HL-60 (cell line): ENCODE data around the gene ITGA8.

Experiments
- DNase-seq, 2 experiments: peaks; one replicate each; pipeline ENCODE4 v3.0.0-alpha.2; 2010 to 2020; ENCODE audit warnings: low read depth in 1 of 2, low spot score in 1 of 2
- H3K27ac ChIP-seq: fragments of 250-450 bp; sonication (Bioruptor Pico); replicated peaks from 2 replicates; pipeline ENCODE4 v1.5.1; 2020; ENCODE audit warnings: mild to moderate bottlenecking, moderate library complexity
- H3K27me3 ChIP-seq: fragments of 250-450 bp; sonication (Bioruptor Pico); 2 replicates; pipeline ENCODE4 v1.5.1; 2021; ENCODE audit warnings: mild to moderate bottlenecking, moderate library complexity; ENCODE audit not compliant: insufficient read depth, poor library complexity, severe bottlenecking
- H3K4me3 ChIP-seq: replicated peaks from 2 replicates; pipeline ENCODE4 v1.5.1; 2011; ENCODE audit warnings: mild to moderate bottlenecking, control low read depth, low read length; ENCODE audit not compliant: insufficient read depth
- CTCF ChIP-seq: IDR thresholded peaks from one replicate; pipeline ENCODE4 v1.5.1; 2011; ENCODE audit warnings: low read length, control low read depth, inconsistent platforms; ENCODE audit not compliant: insufficient read depth
- GABPA ChIP-seq: IDR thresholded peaks from 2 replicates; pipeline ENCODE4 v1.6.1; 2012; ENCODE audit warnings: low read depth
- POLR2AphosphoS5 ChIP-seq: IDR thresholded peaks from 2 replicates; pipeline ENCODE4 v1.6.1; 2012; ENCODE audit warnings: low read depth
- REST ChIP-seq: IDR thresholded peaks from 2 replicates; pipeline ENCODE4 v1.6.1; 2012; ENCODE audit warnings: low read depth; ENCODE audit not compliant: insufficient replicate concordance
- SPI1 ChIP-seq: IDR thresholded peaks from 2 replicates; pipeline ENCODE4 v1.6.1; 2012; ENCODE audit warnings: low read depth, mild to moderate bottlenecking, borderline replicate concordance

ITGA8 gene

GRCh38 chr10:15591937-15592336 is 127.8 kb downstream of the ITGA8 start:
- no peak for TF ChIP-seq GABPA
- no peak for TF ChIP-seq SPI1
- TF ChIP-seq CTCF = no peak
- H3K27ac ChIP-seq = no peak overlapping the region
- H3K4me3 ChIP-seq = no peak overlapping the region
- no peak for DNase-seq
- no peaks in the 10 kb centered on the region for H3K27me3 ChIP-seq

GRCh38 chr10:15591431-15591830 is 128.3 kb downstream of the ITGA8 start:
- no peak for TF ChIP-seq POLR2AphosphoS5
- TF ChIP-seq REST = no peak
- no peak for TF ChIP-seq GABPA
- no peak for TF ChIP-seq CTCF
- no peak for TF ChIP-seq SPI1
- no peak for DNase-seq
- Histone ChIP-seq H3K27ac (no peak overlapping the region), H3K4me3 (no peak overlapping the region), H3K27me3 (no peaks in the 10 kb centered on the region)

- TF ChIP-seq POLR2AphosphoS5 (no peak), CTCF (no peak), REST (no peak), GABPA (no peak), SPI1 (no peak)
- Histone ChIP-seq H3K4me3 (no peak overlapping the region), H3K27ac (no peak overlapping the region), H3K27me3 (no peaks in the 10 kb centered on the region)
- DNase-seq = no peak
Measured at GRCh38 chr10:15588635-15589508, 130.8 kb downstream of the ITGA8 start.

- Histone ChIP-seq H3K27me3 (no peaks in the 10 kb centered on the region), H3K27ac (no peak overlapping the region), H3K4me3 (no peak overlapping the region)
- TF ChIP-seq SPI1 = no peak
- TF ChIP-seq POLR2AphosphoS5 = no peak
- no peak for TF ChIP-seq CTCF
- TF ChIP-seq GABPA = no peak
- no peak for TF ChIP-seq REST
- DNase-seq = no peak
Measured at GRCh38 chr10:15588151-15588550, 131.6 kb downstream of the ITGA8 start.
